PC-3 (cell line): ENCODE measurements around the gene CEBPA. TPM values are rescaled to one million over a fixed set of nuclear protein-coding genes. Genes with fewer than 3 reads are reported as not detected.
A peak's percentile ranks its signal among the peaks of the same experiment; 100 is the strongest.
"Not testable (repeated sequence)": the region's sequence is repeated elsewhere in the genome, so short reads cannot be mapped to it uniquely, and the experiment has no call there.

ENCODE experiments used
- ATAC-seq: fragments of 200-7000 bp; cut with Tn5 transposase; 2 replicates; pipeline ENCODE4 v1.9.1; 2020; ENCODE audit warnings: mild to moderate bottlenecking, moderate library complexity
- BruUV-seq: library from RNA; stranded (reverse); fragments of 400-500 nt; replicated peaks from 2 replicates; lab custom pipeline; 2021; lab: Mats Ljungman, UMichigan
- CTCF ChIA-PET: fragments of 300-600 bp; sonication (Branson Sonifier 250); formaldehyde crosslinking; loops from one replicate; lab custom pipeline; 2022; ENCODE audit warnings: antibody characterized with exemption; lab: Charles Lee
- POLR2A ChIA-PET: fragments of 300-600 bp; sonication (Branson Sonifier 250); formaldehyde crosslinking; loops from one replicate; lab custom pipeline; 2022; ENCODE audit warnings: antibody characterized with exemption; ENCODE audit not compliant: unreplicated experiment; lab: Charles Lee
- DNase-seq: peaks from one replicate; pipeline ENCODE4 v3.0.0-alpha.2; 2015
- H2AFZ ChIP-seq: fragments of 300-600 bp; sonication (generic); 2 replicates; pipeline ENCODE4 v1.6.0; 2016; ENCODE audit warnings: antibody characterized with exemption, low read length
- H3F3A ChIP-seq: fragments of 300-600 bp; sonication (generic); one replicate; pipeline ENCODE4 v1.6.0; 2017; ENCODE audit warnings: antibody characterized with exemption, low read length, control low read depth, mild to moderate bottlenecking; ENCODE audit not compliant: unreplicated experiment
- H3K27ac ChIP-seq: fragments of 300-600 bp; sonication (generic); 2 replicates; pipeline ENCODE4 v1.5.1; 2016; ENCODE audit warnings: mild to moderate bottlenecking, low read length
- H3K27me3 ChIP-seq: fragments of 300-600 bp; sonication (generic); 2 replicates; pipeline ENCODE4 v1.6.1; 2016; ENCODE audit warnings: low read length, mixed read lengths
- H3K36me3 ChIP-seq: fragments of 300-600 bp; sonication (generic); 2 replicates; pipeline ENCODE4 v1.6.1; 2016; ENCODE audit warnings: low read depth, mixed run types, low read length, mixed read lengths
- H3K4me1 ChIP-seq: fragments of 300-600 bp; sonication (generic); 2 replicates; pipeline ENCODE4 v1.5.1; 2016; ENCODE audit warnings: low read length; ENCODE audit not compliant: insufficient read depth
- H3K4me2 ChIP-seq: fragments of 300-600 bp; sonication (generic); 2 replicates; pipeline ENCODE4 v1.6.0; 2016; ENCODE audit warnings: low read length
- H3K4me3 ChIP-seq: fragments of 300-600 bp; sonication (generic); 2 replicates; pipeline ENCODE4 v1.5.1; 2016; ENCODE audit warnings: mild to moderate bottlenecking, low read length, mixed read lengths
- H3K79me2 ChIP-seq: fragments of 300-600 bp; sonication (generic); 2 replicates; pipeline ENCODE4 v1.6.1; 2017; ENCODE audit warnings: low read length, mixed read lengths
- H3K9ac ChIP-seq: fragments of 300-600 bp; sonication (generic); 2 replicates; pipeline ENCODE4 v1.6.0; 2016; ENCODE audit warnings: mild to moderate bottlenecking, low read length
- H3K9me2 ChIP-seq: fragments of 300-600 bp; sonication (generic); replicated peaks from 2 replicates; pipeline ENCODE4 v1.6.1; 2016; ENCODE audit warnings: mixed run types, low read length, mixed read lengths
- H3K9me3 ChIP-seq: fragments of 300-600 bp; sonication (generic); 2 replicates; pipeline ENCODE4 v1.6.1; 2016; ENCODE audit warnings: low read length, mixed read lengths
- H4K20me1 ChIP-seq: fragments of 300-600 bp; sonication (generic); 2 replicates; pipeline ENCODE4 v1.6.1; 2016; ENCODE audit warnings: low read length, mixed read lengths
- EZH2 ChIP-seq: fragments of 300-600 bp; sonication (generic); IDR thresholded peaks from one replicate; pipeline ENCODE4 v1.6.1; 2017; ENCODE audit warnings: antibody characterized with exemption, mild to moderate bottlenecking, low read length; ENCODE audit not compliant: unreplicated experiment
- EZH2phosphoT487 ChIP-seq: fragments of 300-600 bp; sonication (generic); IDR thresholded peaks from 2 replicates; pipeline ENCODE4 v1.6.1; 2018; ENCODE audit warnings: mild to moderate bottlenecking, antibody characterized with exemption, low read length, borderline replicate concordance
- intact Hi-C: fragments of 100-400 bp; cut with micrococcal nuclease; formaldehyde crosslinking; loops from 2 replicates; pipeline ENCODE4 v1.9.0; 2023
- total RNA-seq: library from RNA; depleted of rRNA; stranded (reverse); fragments of >200 nt; gene quantifications from 2 replicates; pipeline ENCODE4 v1.2.3, GENCODE V29; 2014
- TF ChIP-seq, protein P1 (sequence below): fragments of 300-600 bp; sonication (generic); conservative IDR thresholded peaks from 2 replicates; pipeline ENCODE4 v1.5.1; 2017; ENCODE audit warnings: antibody characterized with exemption, low read depth, mild to moderate bottlenecking, low read length

CEBPA gene
- total RNA-seq, 1 experiment from 2014 or later, result 2.9 TPM

DNA sequence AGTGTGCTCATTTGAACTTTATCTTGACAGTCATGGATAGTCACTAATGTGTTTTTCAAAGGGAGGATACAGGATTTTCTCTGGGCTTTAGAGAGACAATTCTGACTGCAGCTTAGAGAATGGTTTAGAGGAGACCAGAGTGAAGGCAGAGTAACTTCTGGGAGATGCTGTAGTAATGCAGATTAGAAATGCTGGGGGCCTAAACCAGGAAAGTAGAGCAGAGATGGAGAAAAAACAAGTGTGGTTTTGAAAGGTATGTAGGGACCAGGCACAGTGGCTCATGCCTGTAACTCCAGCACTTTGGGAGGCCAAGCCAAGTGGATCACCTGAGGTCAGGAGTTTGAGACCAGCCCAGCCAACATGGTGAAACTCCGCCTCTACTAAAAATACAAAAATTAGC, 18.3 kb upstream of the CEBPA start:
- no peaks in the 10 kb centered on the region for H3K36me3 ChIP-seq
- no peak overlapping the region for H3K4me3 ChIP-seq
- H3K27me3 ChIP-seq, result no peaks in the 10 kb centered on the region
- DNase-seq, result no peak
- no peak overlapping the region for H2AFZ ChIP-seq
- BruUV-seq, result no TSS peak
- no peak overlapping the region for H3K27ac ChIP-seq
- H3F3A ChIP-seq, result no peaks in the 10 kb centered on the region
- no peaks in the 10 kb centered on the region for H4K20me1 ChIP-seq
- H3K4me2 ChIP-seq, result no peak overlapping the region
- no peak for ATAC-seq
- TF ChIP-seq EZH2phosphoT487, result no peak
- TF ChIP-seq, protein P1, sequence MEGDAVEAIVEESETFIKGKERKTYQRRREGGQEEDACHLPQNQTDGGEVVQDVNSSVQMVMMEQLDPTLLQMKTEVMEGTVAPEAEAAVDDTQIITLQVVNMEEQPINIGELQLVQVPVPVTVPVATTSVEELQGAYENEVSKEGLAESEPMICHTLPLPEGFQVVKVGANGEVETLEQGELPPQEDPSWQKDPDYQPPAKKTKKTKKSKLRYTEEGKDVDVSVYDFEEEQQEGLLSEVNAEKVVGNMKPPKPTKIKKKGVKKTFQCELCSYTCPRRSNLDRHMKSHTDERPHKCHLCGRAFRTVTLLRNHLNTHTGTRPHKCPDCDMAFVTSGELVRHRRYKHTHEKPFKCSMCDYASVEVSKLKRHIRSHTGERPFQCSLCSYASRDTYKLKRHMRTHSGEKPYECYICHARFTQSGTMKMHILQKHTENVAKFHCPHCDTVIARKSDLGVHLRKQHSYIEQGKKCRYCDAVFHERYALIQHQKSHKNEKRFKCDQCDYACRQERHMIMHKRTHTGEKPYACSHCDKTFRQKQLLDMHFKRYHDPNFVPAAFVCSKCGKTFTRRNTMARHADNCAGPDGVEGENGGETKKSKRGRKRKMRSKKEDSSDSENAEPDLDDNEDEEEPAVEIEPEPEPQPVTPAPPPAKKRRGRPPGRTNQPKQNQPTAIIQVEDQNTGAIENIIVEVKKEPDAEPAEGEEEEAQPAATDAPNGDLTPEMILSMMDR, result no peak
- no peak for TF ChIP-seq EZH2
- H3K9me2 ChIP-seq, result no peaks in the 10 kb centered on the region
- no peaks in the 10 kb centered on the region for H3K9me3 ChIP-seq
- POLR2A ChIA-PET, result no interaction called here
- H3K4me1 ChIP-seq, result peaks cover 15% of the 10 kb centered on the region
- H3K9ac ChIP-seq, result no peak overlapping the region
- no peaks in the 10 kb centered on the region for H3K79me2 ChIP-seq
- intact Hi-C loops, result no loop called here
- CTCF ChIA-PET, result no interaction called here

DNA sequence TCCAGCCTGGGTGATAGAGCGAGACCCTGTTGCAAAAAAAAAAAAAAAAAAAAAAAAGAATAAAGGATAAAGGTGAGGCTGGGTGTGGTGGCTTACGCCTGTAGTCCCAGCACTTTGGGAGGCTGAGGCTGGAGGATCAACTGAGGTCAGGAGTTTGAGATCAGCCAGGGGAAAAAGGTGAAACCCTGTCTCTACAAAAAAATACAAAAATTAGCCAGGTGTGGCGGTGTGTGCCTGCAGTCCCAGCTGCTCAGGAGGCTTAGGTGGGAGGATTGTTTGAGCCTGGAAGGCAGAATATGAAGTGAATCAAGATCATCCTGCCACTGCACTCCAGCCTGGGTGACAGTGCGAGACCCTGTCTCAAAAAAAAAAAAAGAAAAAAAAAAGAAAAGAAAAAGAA, 15.7 kb upstream of the CEBPA start:
- CTCF ChIA-PET, POLR2A ChIA-PET: not testable (repeated sequence)

DNA sequence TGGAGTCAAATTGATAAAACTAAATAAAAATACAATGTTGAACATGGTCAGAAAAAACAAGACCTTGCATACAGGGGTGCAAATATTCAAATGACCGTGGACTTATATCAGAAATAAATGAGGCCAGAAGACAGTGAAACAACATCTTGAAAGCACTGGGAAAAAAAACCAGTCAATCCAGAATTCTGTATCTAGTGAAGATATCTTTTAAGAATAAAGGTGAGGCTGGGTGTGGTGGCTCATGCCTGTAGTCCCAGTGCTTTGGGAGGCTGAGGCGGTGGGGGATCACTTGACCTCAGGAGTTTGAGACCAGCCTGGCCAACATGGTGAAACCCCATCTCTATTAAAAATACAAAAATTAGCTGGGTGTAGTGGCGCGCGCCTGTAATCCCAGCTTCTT, 15.2 kb upstream of the CEBPA start:
- ChIA-PET CTCF (no interaction called here), POLR2A (interaction anchor here (0.8 kb wide), 1 partner anchor 15 kb away, joined by 4 read pairs; no protein-coding TSS in a partner anchor)
- no peak overlapping the region for H2AFZ ChIP-seq
- H3K79me2 ChIP-seq, result no peaks in the 10 kb centered on the region
- H3K4me2 ChIP-seq, result 0 out of 2 replicates have a peak overlapping the region, but pooled peaks have one; percentile 67
- H3F3A ChIP-seq, result no peaks in the 10 kb centered on the region
- no peaks in the 10 kb centered on the region for H3K9me2 ChIP-seq
- DNase-seq, result no peak
- no TSS peak for BruUV-seq
- H3K9ac ChIP-seq, result no peak overlapping the region
- H3K4me3 ChIP-seq, result no peak overlapping the region
- peaks cover 15% of the 10 kb centered on the region for H3K4me1 ChIP-seq
- H3K36me3 ChIP-seq, result no peaks in the 10 kb centered on the region
- TF ChIP-seq EZH2phosphoT487 (no peak), EZH2 (no peak)
- TF ChIP-seq, protein P1, result no peak
- intact Hi-C loops, result no loop called here
- H4K20me1 ChIP-seq, result no peaks in the 10 kb centered on the region
- H3K27ac ChIP-seq, result no peak overlapping the region
- H3K27me3 ChIP-seq, result no peaks in the 10 kb centered on the region
- H3K9me3 ChIP-seq, result no peaks in the 10 kb centered on the region
- ATAC-seq, result no peak

More for the DNA sequence above, 15.7 kb upstream of the CEBPA start:
- H3K9me2 ChIP-seq, H4K20me1 ChIP-seq, H2AFZ ChIP-seq, H3K27ac ChIP-seq, DNase-seq, H3K9me3 ChIP-seq, ATAC-seq, H3K36me3 ChIP-seq, H3K4me2 ChIP-seq, H3K4me3 ChIP-seq, H3K9ac ChIP-seq, intact Hi-C loops, BruUV-seq, H3K27me3 ChIP-seq, H3F3A ChIP-seq, H3K79me2 ChIP-seq: not testable (repeated sequence)
- H3K4me1 ChIP-seq, result peaks cover 15% of the 10 kb centered on the region
